ENCODE measurements around the gene CDC25A. TPM values are rescaled to one million over a fixed set of nuclear protein-coding genes. Genes with fewer than 3 reads are reported as not detected.
"Not testable (repeated sequence)": the region's sequence is repeated elsewhere in the genome, so short reads cannot be mapped to it uniquely, and the experiment has no call there.

CDC25A gene
- total RNA-seq, 4 donors from 2014 or later: 1.7 to 7.6 (median 4.8) TPM

GRCh38 chr3:48118928-48119327 lies 69.3 kb downstream of the CDC25A start:
- 87 to 100% methylated on average over 1 to 8 of the region's 8 CpGs for WGBS, 2 donors (ENCODE audit: low coverage in 1 of 2)
- peaks cover 0 to 5% (median 0%) of the 10 kb centered on the region in 4 donors for H3K4me1 ChIP-seq
- in situ Hi-C loops (cut with MboI; ENCODE audit: low pct_ligation_motif_present in 1 of 4, low pct_unique_long_range_greater_than_20kb in 1 of 4, low sequenced_read_pairs in 3 of 4) (no loop called here), intact Hi-C loops (cut with DNase I; ENCODE audit: low total_unique reads) (no loop called here)
- no peaks in the 10 kb centered on the region for H3K36me3 ChIP-seq
- H3K27me3 ChIP-seq: no peaks in the 10 kb centered on the region
- H3K27ac ChIP-seq: peak overlapping the region in 3 of 4 donors; percentile 5 to 40 (median 24)
- no peaks in the 10 kb centered on the region for H3K9me3 ChIP-seq
- DNase-seq: no peak
- no peak overlapping the region for H3K4me3 ChIP-seq
- TF ChIP-seq POLR2A (IDR thresholded peaks at IDR 0.05) (no peak), POLR2AphosphoS5 (IDR thresholded peaks at IDR 0.05) (no peak), EP300 (IDR thresholded peaks at IDR 0.05; ENCODE audit: low read depth) (no peak)
- TF ChIP-seq, protein P1, sequence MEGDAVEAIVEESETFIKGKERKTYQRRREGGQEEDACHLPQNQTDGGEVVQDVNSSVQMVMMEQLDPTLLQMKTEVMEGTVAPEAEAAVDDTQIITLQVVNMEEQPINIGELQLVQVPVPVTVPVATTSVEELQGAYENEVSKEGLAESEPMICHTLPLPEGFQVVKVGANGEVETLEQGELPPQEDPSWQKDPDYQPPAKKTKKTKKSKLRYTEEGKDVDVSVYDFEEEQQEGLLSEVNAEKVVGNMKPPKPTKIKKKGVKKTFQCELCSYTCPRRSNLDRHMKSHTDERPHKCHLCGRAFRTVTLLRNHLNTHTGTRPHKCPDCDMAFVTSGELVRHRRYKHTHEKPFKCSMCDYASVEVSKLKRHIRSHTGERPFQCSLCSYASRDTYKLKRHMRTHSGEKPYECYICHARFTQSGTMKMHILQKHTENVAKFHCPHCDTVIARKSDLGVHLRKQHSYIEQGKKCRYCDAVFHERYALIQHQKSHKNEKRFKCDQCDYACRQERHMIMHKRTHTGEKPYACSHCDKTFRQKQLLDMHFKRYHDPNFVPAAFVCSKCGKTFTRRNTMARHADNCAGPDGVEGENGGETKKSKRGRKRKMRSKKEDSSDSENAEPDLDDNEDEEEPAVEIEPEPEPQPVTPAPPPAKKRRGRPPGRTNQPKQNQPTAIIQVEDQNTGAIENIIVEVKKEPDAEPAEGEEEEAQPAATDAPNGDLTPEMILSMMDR (IDR thresholded peaks at IDR 0.05): no peak

- no peaks in the 10 kb centered on the region for H3K9me3 ChIP-seq
- 76 to 77% methylated on average over 7 of the region's 7 CpGs for WGBS, 2 donors (ENCODE audit: low coverage in 1 of 2)
- intact Hi-C loops (cut with DNase I; ENCODE audit: low total_unique reads): no loop called here
- TF ChIP-seq POLR2A (IDR thresholded peaks at IDR 0.05) (no peak), POLR2AphosphoS5 (IDR thresholded peaks at IDR 0.05) (no peak), EP300 (IDR thresholded peaks at IDR 0.05; ENCODE audit: low read depth) (no peak)
- TF ChIP-seq, protein P1 (IDR thresholded peaks at IDR 0.05): no peak
- peaks cover 0 to 5% (median 0%) of the 10 kb centered on the region in 4 donors for H3K4me1 ChIP-seq
- H3K4me3 ChIP-seq: no peak overlapping the region
- in situ Hi-C loops (cut with MboI; ENCODE audit: low pct_ligation_motif_present in 1 of 4, low pct_unique_long_range_greater_than_20kb in 1 of 4, low sequenced_read_pairs in 3 of 4): no loop called here
- H3K27me3 ChIP-seq: no peaks in the 10 kb centered on the region
- H3K27ac ChIP-seq: no peak overlapping the region
- no peaks in the 10 kb centered on the region for H3K36me3 ChIP-seq
- DNase-seq: no peak
Measured at GRCh38 chr3:48118322-48118721, 69.9 kb downstream of the CDC25A start.

GRCh38 chr3:48112813-48113212 lies 75.4 kb downstream of the CDC25A start:
- TF ChIP-seq EP300 (IDR thresholded peaks at IDR 0.05; ENCODE audit: low read depth) (no peak), POLR2AphosphoS5 (IDR thresholded peaks at IDR 0.05) (no peak), POLR2A (IDR thresholded peaks at IDR 0.05) (no peak)
- TF ChIP-seq, protein P1 (IDR thresholded peaks at IDR 0.05): no peak
- peak overlapping the region in 2 of 4 donors; percentile 36 to 48 for H3K27ac ChIP-seq
- in situ Hi-C loops (cut with MboI; ENCODE audit: low pct_ligation_motif_present in 1 of 4, low pct_unique_long_range_greater_than_20kb in 1 of 4, low sequenced_read_pairs in 3 of 4): no loop called here

DNA sequence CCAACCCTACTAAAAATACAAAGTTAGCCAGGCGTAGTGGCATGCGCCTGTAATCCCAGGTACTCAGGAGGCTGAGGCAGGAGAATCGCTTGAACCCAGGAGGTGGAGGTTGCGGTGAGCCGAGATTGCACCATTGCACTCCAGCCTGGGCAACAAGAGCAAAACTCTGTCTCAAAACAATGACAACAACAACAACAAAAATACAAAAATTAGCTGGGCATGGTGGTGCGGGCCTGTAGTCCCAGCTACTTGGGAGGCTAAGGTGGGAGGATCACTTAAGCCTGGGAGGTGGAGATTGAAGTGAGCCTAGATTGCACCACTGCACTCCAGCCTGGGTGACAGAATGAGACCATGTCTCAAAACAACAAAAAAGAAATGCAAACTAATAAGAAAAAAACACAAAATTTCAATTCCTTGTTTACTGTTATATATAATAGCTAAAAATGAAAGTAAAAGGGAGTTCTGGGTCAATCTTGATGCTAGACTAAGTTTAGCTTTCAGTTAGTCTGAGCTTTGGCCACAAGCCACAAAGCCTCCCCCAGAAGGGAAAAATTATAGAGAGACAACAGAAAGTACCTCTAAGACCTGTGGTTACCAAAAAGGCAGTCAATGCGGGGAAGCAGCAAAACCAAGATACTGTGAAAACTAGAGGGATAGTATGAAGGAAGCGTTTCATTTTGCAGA lies 76.0 kb downstream of the CDC25A start:
- H3K4me3 ChIP-seq; H3K4me1 ChIP-seq; H3K36me3 ChIP-seq; H3K27me3 ChIP-seq; in situ Hi-C loops (cut with MboI; ENCODE audit: low pct_ligation_motif_present in 1 of 4, low pct_unique_long_range_greater_than_20kb in 1 of 4, low sequenced_read_pairs in 3 of 4); intact Hi-C loops (cut with DNase I; ENCODE audit: low total_unique reads); H3K9me3 ChIP-seq: not testable (repeated sequence)
- DNase-seq: peak; percentile 47
- WGBS, 2 donors (ENCODE audit: low coverage in 1 of 2): 75 to 100% methylated on average over 2 to 8 of the region's 8 CpGs
- peak overlapping the region in 1 of 4 donors; percentile 48 for H3K27ac ChIP-seq

More at GRCh38 chr3:48112813-48113212, 75.4 kb downstream of the CDC25A start:
- DNase-seq: no peak
- intact Hi-C loops (cut with DNase I; ENCODE audit: low total_unique reads): no loop called here
- no peaks in the 10 kb centered on the region for H3K36me3 ChIP-seq
- H3K4me1 ChIP-seq: peaks cover 0 to 4% (median 0%) of the 10 kb centered on the region in 4 donors
- no peak overlapping the region for H3K4me3 ChIP-seq
- 73% methylated on average over 1 of the region's 1 CpG; no CpG with 5 or more reads in 1 of the 2 donors for WGBS, 2 donors (ENCODE audit: low coverage in 1 of 2)
- no peaks in the 10 kb centered on the region for H3K9me3 ChIP-seq
- no peaks in the 10 kb centered on the region for H3K27me3 ChIP-seq
